Pancreas (tissue), 10 donors: ENCODE data around the gene FGF19. TPM values are rescaled to one million over a fixed set of nuclear protein-coding genes. Genes with fewer than 3 reads are reported as not detected.

Source experiments
- ATAC-seq, 4 donors: fragments of 200-7000 bp; cut with Tn5 transposase; one replicate each; pipeline versions ENCODE4 v1.8.0 to v1.9.1; 2020; ENCODE audit warnings: mild to moderate bottlenecking in 4 of 4, moderate library complexity in 4 of 4
- DNase-seq, 6 donors: peaks; one replicate each; pipeline ENCODE4 v3.0.0-alpha.2; 2020
- FAIRE-seq: peaks from 2 replicates; lab custom pipeline; 2012; peaks lifted over from hg19 to GRCh38; lab: Jason Lieb, UNC
- H3K27ac ChIP-seq, 4 donors: fragments of 200-600 bp; sonication (generic); 1 replicate in 3 of 4; 2 replicates in 1 of 4; pipeline versions ENCODE4 v1.5.0 to v1.8.0; 2020
- H3K27me3 ChIP-seq, 4 donors: fragments of 200-600 bp; one replicate each; pipeline ENCODE4 v1.8.0; 2021
- H3K36me3 ChIP-seq, 3 donors: fragments of 200-600 bp; sonication (generic) in 1 of 3; one replicate each; pipeline versions ENCODE4 v1.5.0 to v1.8.0; 2020 to 2021
- H3K4me1 ChIP-seq, 3 donors: fragments of 200-600 bp; one replicate each; pipeline ENCODE4 v1.8.0; 2021
- H3K4me3 ChIP-seq, 4 donors: fragments of 200-600 bp; sonication (generic) in 2 of 4; one replicate each; pipeline versions ENCODE4 v1.5.0 to v1.8.0; 2020 to 2021
- H3K9me3 ChIP-seq, 4 donors: fragments of 200-600 bp; one replicate each; pipeline ENCODE4 v1.8.0; 2021
- CTCF ChIP-seq, 4 donors: fragments of 200-600 bp; sonication (generic) in 3 of 4; IDR thresholded peaks; one replicate each; pipeline versions ENCODE4 v1.5.0 to v1.8.0; 2021; ENCODE audit warnings: antibody characterized with exemption in 4 of 4
- WGBS, 2 donors: extraction: QIAGEN DNeasy Blood & Tissue Kit; methylation state at CpG; one replicate each; pipeline ENCODE4 v1.1.7; 2013; 5-methylcytosine and 5-hydroxymethylcytosine counted together
- intact Hi-C, 3 donors: fragments of 100-400 bp; cut with DNase I; formaldehyde crosslinking; loops; one replicate each; pipeline versions ENCODE4 v1.11.1 to v1.14.2; 2022
- polyA plus RNA-seq, 2 donors: library from polyadenylated mRNA; stranded (reverse); fragments of 200-250 nt; gene quantifications; one replicate each; pipeline ENCODE4 v1.2.3, GENCODE V29; 2013
- total RNA-seq, 6 donors: library from RNA; stranded (reverse); fragmentation: NEBNext Ultra II Directional in 4 of 6; extraction: Animal tissue kit (Norgen Biotek cat#: 25700) in 4 of 6; gene quantifications; one replicate each; pipeline versions ENCODE4 v1.2.1 to v1.2.4, GENCODE V29; 2021 to 2023
- donor health status: healthy with polysubstance abuse.
- donor health status: DM: no; HTN: no; CAD: no; lungs with moderate emphysema.
- donor health status: DM: no; HTN: no; CAD: no.
- donor health status: control.
- donor health status: control.
- donor health status: Bipolar disorder and iron deficiency.
- donor health status: DM: yes; HTN: yes; CAD: no.
- donor health status: DM: no; HTN: no; CAD: no.
- donor health status: DM: no; HTN: no; CAD: no.
- donor health status: DM: yes; HTN: yes; CAD: no.

FGF19 gene
- total and polyA plus RNA-seq, 8 donors, result 0.06 to 0.28 (median 0.07) TPM; not detected in 3

- intact Hi-C loops, result no loop called here
- Histone ChIP-seq H3K36me3 (peaks cover 0 to 14% (median 0%) of the 10 kb centered on the region in 3 donors), H3K27me3 (no peaks in the 10 kb centered on the region), H3K4me3 (no peak overlapping the region), H3K9me3 (no peaks in the 10 kb centered on the region), H3K27ac (no peak overlapping the region), H3K4me1 (no peaks in the 10 kb centered on the region)
- peak in 1 of 6 donors; percentile 16 for DNase-seq
- FAIRE-seq, result no peak
- WGBS, 2 donors, result 93 to 94% methylated on average over 11 of the region's 11 CpGs
- no peak for ATAC-seq
- TF ChIP-seq CTCF (IDR thresholded peaks at IDR 0.05), result no peak
Observed at GRCh38 chr11:69665669-69666068, 38.2 kb downstream of the FGF19 start.

GRCh38 chr11:69664901-69665300, 38.9 kb downstream of the FGF19 start:
- H3K4me3 ChIP-seq, result no peak overlapping the region
- intact Hi-C loops, result no loop called here
- no peaks in the 10 kb centered on the region for H3K27me3 ChIP-seq
- H3K27ac ChIP-seq, result no peak overlapping the region
- TF ChIP-seq CTCF (IDR thresholded peaks at IDR 0.05), result no peak
- FAIRE-seq (no peak), ATAC-seq (no peak), DNase-seq (peak in 1 of 6 donors; percentile 25)
- H3K36me3 ChIP-seq, result peaks cover 0 to 14% (median 0%) of the 10 kb centered on the region in 3 donors
- 89 to 92% methylated on average over 8 of the region's 8 CpGs for WGBS, 2 donors
- no peaks in the 10 kb centered on the region for H3K9me3 ChIP-seq
- no peaks in the 10 kb centered on the region for H3K4me1 ChIP-seq

- no peak for TF ChIP-seq CTCF (IDR thresholded peaks at IDR 0.05)
- H3K27ac ChIP-seq, result no peak overlapping the region
- WGBS, 2 donors, result 92 to 96% methylated on average over 14 to 17 of the region's 17 CpGs
- no peaks in the 10 kb centered on the region for H3K27me3 ChIP-seq
- peaks cover 0 to 14% (median 0%) of the 10 kb centered on the region in 3 donors for H3K36me3 ChIP-seq
- intact Hi-C loops, result no loop called here
- H3K9me3 ChIP-seq, result no peaks in the 10 kb centered on the region
- peak in 1 of 6 donors; percentile 42 for DNase-seq
- no peak for FAIRE-seq
- ATAC-seq, result no peak
- no peaks in the 10 kb centered on the region for H3K4me1 ChIP-seq
- H3K4me3 ChIP-seq, result no peak overlapping the region
Observed at GRCh38 chr11:69664103-69664775, 39.6 kb downstream of the FGF19 start.

GRCh38 chr11:69663326-69663725, 40.5 kb downstream of the FGF19 start:
- no peaks in the 10 kb centered on the region for H3K27me3 ChIP-seq
- peaks cover 0 to 14% (median 0%) of the 10 kb centered on the region in 3 donors for H3K36me3 ChIP-seq
- H3K27ac ChIP-seq, result no peak overlapping the region
- intact Hi-C loops, result no loop called here
- no peak for FAIRE-seq
- no peaks in the 10 kb centered on the region for H3K9me3 ChIP-seq
- H3K4me3 ChIP-seq, result no peak overlapping the region
- DNase-seq, result peak in 1 of 6 donors; percentile 20
- no peak for TF ChIP-seq CTCF (IDR thresholded peaks at IDR 0.05)
- no peak for ATAC-seq
- no peaks in the 10 kb centered on the region for H3K4me1 ChIP-seq
- WGBS, 2 donors, result 88 to 92% methylated on average over 6 of the region's 6 CpGs

GRCh38 chr11:69662806-69663205, 41.0 kb downstream of the FGF19 start:
- 94% methylated on average over 13 of the region's 13 CpGs for WGBS, 2 donors
- FAIRE-seq (no peak), DNase-seq (peak in 1 of 6 donors; percentile 49)

More at GRCh38 chr11:69662806-69663205, 41.0 kb downstream of the FGF19 start:
- no peak for TF ChIP-seq CTCF (IDR thresholded peaks at IDR 0.05)
- Histone ChIP-seq H3K4me1 (no peaks in the 10 kb centered on the region), H3K4me3 (no peak overlapping the region), H3K27me3 (no peaks in the 10 kb centered on the region), H3K9me3 (no peaks in the 10 kb centered on the region), H3K36me3 (peaks cover 0 to 10% (median 0%) of the 10 kb centered on the region in 3 donors), H3K27ac (no peak overlapping the region)
- no peak for ATAC-seq
- intact Hi-C loops, result no loop called here
